Common myeloid progenitor, CD34-positive (primary cell): ENCODE data around the gene LCMT2.
A peak's percentile ranks its signal among the peaks of the same experiment; 100 is the strongest.

Source experiments
- CTCF ChIA-PET: fragments of 350-600 bp; sonication (Branson Sonifier 250); formaldehyde crosslinking; loops from one replicate; lab custom pipeline; 2021; ENCODE audit warnings: antibody characterized with exemption; lab: Charles Lee
- POLR2A ChIA-PET: fragments of 350-600 bp; sonication (Branson Sonifier 250); formaldehyde crosslinking; loops from one replicate; lab custom pipeline; 2021; ENCODE audit warnings: antibody characterized with exemption; lab: Charles Lee
- DNase-seq, 3 donors: peaks; one replicate each; pipeline versions ENCODE4 v3.0.0 to v3.0.0-alpha.2; 2013
- H3K27ac ChIP-seq, 2 experiments: 1 replicate in 1 of 2; 2 replicates in 1 of 2; pipeline ENCODE4 v1.7.0; 2013; ENCODE audit warnings: inconsistent platforms in 2 of 2, low read length in 2 of 2, mild to moderate bottlenecking in 2 of 2, low read depth in 1 of 2, moderate library complexity in 1 of 2; ENCODE audit not compliant: severe bottlenecking in 2 of 2, insufficient read depth in 1 of 2, poor library complexity in 1 of 2
- H3K27me3 ChIP-seq, 5 experiments: replicated peaks in 2 of 5; 1 replicate in 3 of 5; 2 replicates in 2 of 5; pipeline versions ENCODE4 v1.6.1 to v1.7.0; 2013; ENCODE audit warnings: low read length in 4 of 5, mild to moderate bottlenecking in 2 of 5, moderate library complexity in 2 of 5, inconsistent platforms in 1 of 5; ENCODE audit not compliant: insufficient read depth in 5 of 5, control insufficient read depth in 4 of 5
- H3K36me3 ChIP-seq, 4 experiments: 1 replicate in 2 of 4; 2 replicates in 2 of 4; pipeline versions ENCODE4 v1.6.1 to v1.7.0; 2013; ENCODE audit warnings: low read length in 3 of 4, control low read depth in 1 of 4, mild to moderate bottlenecking in 1 of 4; ENCODE audit not compliant: control insufficient read depth in 4 of 4, insufficient read depth in 4 of 4
- H3K4me1 ChIP-seq, 4 experiments: 1 replicate in 3 of 4; 2 replicates in 1 of 4; pipeline versions ENCODE4 v1.6.1 to v1.7.1; 2013; ENCODE audit warnings: low read length in 3 of 4, mild to moderate bottlenecking in 3 of 4, control low read depth in 1 of 4, inconsistent platforms in 1 of 4, moderate library complexity in 1 of 4; ENCODE audit not compliant: control insufficient read depth in 4 of 4, insufficient read depth in 4 of 4; ENCODE audit errors: control extremely low read depth in 1 of 4
- H3K4me3 ChIP-seq, 7 experiments: 1 replicate in 4 of 7; 2 replicates in 3 of 7; pipeline versions ENCODE4 v1.5.1 to v1.7.0; 2013; ENCODE audit warnings: mild to moderate bottlenecking in 7 of 7, low read length in 6 of 7, moderate library complexity in 6 of 7, inconsistent platforms in 2 of 7, low read depth in 2 of 7, control low read depth in 1 of 7; ENCODE audit not compliant: insufficient read depth in 4 of 7, control insufficient read depth in 1 of 7; ENCODE audit errors: extremely low read depth in 1 of 7
- H3K9me3 ChIP-seq, 5 experiments: 1 replicate in 4 of 5; 2 replicates in 1 of 5; pipeline versions ENCODE4 v1.6.1 to v1.7.1; 2013; ENCODE audit warnings: low read length in 4 of 5, mild to moderate bottlenecking in 2 of 5, inconsistent platforms in 1 of 5, low read depth in 1 of 5, moderate library complexity in 1 of 5; ENCODE audit not compliant: control insufficient read depth in 4 of 5, insufficient read depth in 2 of 5; ENCODE audit errors: control extremely low read depth in 1 of 5
- WGBS: methylation state at CpG from one replicate; pipeline ENCODE4 v1.1.5; 2013; ENCODE audit not compliant: insufficient coverage; 5-methylcytosine and 5-hydroxymethylcytosine counted together

The LCMT2 gene

DNA sequence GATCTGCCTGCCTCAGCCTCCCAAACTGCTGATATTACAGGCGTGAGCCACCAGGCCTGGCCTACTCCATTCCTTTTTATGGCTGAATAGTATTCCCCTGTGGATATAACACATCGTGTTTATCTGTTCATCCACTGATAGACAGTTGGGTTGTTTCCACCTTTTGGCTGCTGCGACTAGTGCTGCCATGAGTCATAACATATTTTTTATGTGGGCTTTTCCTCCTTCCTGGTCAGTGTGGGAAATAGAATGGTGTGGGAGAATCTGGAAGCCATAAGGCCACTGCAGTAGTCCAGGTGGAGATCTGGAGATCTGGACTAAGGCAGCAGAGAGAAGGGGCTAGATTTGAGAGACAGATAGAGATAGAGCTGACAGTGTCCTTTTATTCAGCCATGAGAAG is 16.2 kb downstream of the LCMT2 start:
- no peaks in the 10 kb centered on the region for H3K36me3 ChIP-seq
- no peak for DNase-seq
- no peak overlapping the region for H3K27ac ChIP-seq
- H3K4me3 ChIP-seq = no peak overlapping the region
- H3K27me3 ChIP-seq = peaks cover 0 to 9% (median 0%) of the 10 kb centered on the region in 5 experiments
- no peaks in the 10 kb centered on the region for H3K9me3 ChIP-seq
- POLR2A ChIA-PET = interaction anchor here (0.5 kb wide), 1 partner anchor 444 kb away, joined by 4 read pairs; no protein-coding TSS in a partner anchor
- 94% methylated on average over 2 of the region's 3 CpGs for WGBS
- no peaks in the 10 kb centered on the region for H3K4me1 ChIP-seq
- CTCF ChIA-PET = no interaction called here

DNA sequence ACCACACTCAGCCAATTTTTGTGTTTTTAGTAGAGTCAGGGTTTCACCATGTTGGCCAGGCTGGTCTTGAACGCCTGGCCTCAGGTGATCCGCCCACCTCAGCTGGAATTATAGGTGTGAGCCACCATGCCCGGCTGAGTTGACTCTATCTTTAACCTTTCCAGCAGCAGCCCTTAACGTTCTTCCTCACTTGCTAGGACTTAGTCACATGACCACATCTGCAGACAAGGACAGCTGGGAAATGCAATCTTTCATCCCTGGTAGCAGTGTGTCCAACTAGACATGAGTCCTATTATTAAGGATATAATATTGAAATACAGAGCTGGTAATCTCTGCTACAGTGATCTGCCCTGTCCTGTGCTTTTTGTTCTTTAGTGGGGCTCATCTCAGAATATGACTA is 18.0 kb downstream of the LCMT2 start:
- ChIA-PET POLR2A (no interaction called here), CTCF (interaction anchor here (0.5 to 0.7 kb wide), 3 partner anchors 14 to 54 kb away, joined by 3 read pairs; no protein-coding TSS in a partner anchor)

DNA sequence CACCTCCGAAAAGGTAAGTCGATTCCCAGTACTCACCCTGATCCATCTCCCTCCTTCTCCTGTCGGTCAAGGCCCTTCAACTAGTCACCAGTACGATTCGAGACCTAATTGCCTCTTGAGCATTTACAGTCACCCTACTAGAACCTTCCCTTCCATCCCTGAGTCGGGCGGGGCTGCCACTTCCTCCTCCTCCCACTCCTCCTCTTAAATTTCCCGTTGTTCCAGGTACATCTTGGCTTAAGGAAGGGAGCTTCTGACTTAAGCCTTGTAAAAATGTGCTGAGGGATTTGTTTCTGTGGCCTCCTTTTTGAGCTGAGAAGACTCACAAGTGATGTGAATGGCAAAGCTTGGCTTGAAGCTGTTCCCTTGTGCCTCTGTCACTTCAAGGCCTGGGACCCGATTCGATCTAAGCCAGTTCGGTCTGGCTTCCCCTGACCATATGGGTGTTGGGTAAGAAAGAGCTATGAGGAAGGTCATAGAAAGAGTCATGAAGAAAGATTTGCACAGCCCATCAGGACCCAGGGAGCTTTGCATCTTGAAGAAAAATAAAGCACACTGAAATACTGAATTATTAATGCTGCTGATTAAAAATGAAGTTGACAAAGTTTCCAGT is 28.1 kb downstream of the LCMT2 start, which contains the start of gene TGM7:
Gene TGM7, minus strand, starts transcription at position 51 of the 613 bp plus-strand sequence.
- WGBS = 97% methylated on average over 8 of the region's 11 CpGs
- no peaks in the 10 kb centered on the region for H3K4me1 ChIP-seq
- DNase-seq = no peak
- peaks cover 0 to 6% (median 0%) of the 10 kb centered on the region in 5 experiments for H3K27me3 ChIP-seq
- no peak within 1 kb of the TSS for H3K4me3 ChIP-seq
- POLR2A ChIA-PET = no interaction called here
- H3K36me3 ChIP-seq = no peaks in the 10 kb centered on the region
- CTCF ChIA-PET = interaction anchor here (2.3 to 2.8 kb wide), 2 partner anchors 9 to 17 kb away, joined by 6 to 7 read pairs; no protein-coding TSS in a partner anchor
- no peaks in the 10 kb centered on the region for H3K9me3 ChIP-seq
- H3K27ac ChIP-seq = no peak within 1 kb of the TSS

More for the DNA sequence above, 18.0 kb downstream of the LCMT2 start:
- 71% methylated on average over 4 of the region's 4 CpGs for WGBS
- Histone ChIP-seq H3K4me3 (no peak overlapping the region), H3K9me3 (no peaks in the 10 kb centered on the region), H3K36me3 (no peaks in the 10 kb centered on the region), H3K27ac (no peak overlapping the region), H3K4me1 (no peaks in the 10 kb centered on the region), H3K27me3 (peaks cover 0 to 13% (median 0%) of the 10 kb centered on the region in 5 experiments)
- DNase-seq = no peak

DNA sequence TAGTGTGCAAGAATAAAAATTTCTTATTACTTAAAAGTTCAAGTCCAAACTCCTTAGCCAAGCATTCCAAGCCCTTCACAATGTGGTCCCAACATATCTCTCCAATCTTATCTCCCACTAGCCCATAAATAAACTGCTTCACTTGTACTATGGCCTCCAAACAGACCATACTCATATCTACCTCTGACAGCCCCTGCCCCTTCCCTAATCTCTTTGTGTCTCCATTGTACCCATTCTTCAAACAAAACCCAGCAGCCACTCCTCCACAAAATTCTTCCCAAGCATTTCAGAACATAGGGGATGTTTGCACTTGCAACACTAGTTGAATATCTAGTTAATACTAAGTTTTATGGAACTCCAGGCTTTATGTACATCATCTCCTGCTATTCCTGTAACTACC is 30.5 kb downstream of the LCMT2 start:
- DNase-seq = no peak
- POLR2A ChIA-PET = no interaction called here
- Histone ChIP-seq H3K27ac (no peak overlapping the region), H3K9me3 (no peaks in the 10 kb centered on the region), H3K27me3 (peaks cover 0 to 2% (median 0%) of the 10 kb centered on the region in 5 experiments), H3K4me1 (no peaks in the 10 kb centered on the region), H3K36me3 (no peaks in the 10 kb centered on the region), H3K4me3 (no peak overlapping the region)
- CTCF ChIA-PET = no interaction called here

DNA sequence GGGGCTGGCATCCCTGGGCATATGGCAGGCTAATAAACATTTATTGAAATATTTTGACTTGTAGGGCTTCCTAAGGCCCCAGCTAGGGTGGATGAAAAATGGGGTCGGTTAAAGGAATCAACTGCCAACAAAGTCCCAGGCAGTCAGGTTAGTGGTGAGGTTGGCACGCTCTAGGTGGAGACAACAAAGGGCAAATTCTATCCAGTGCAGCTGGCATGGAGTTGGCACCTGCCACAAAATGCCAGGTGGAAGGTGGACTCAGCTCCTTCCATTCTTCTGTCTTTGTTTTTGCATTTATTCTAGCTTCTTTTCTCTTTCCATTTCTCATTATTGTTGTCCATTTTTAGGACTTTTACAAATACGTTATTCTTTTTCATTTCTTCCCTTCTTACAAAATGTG is 31.0 kb downstream of the LCMT2 start:
- Histone ChIP-seq H3K36me3 (no peaks in the 10 kb centered on the region), H3K27me3 (peaks cover 0 to 5% (median under 1%) of the 10 kb centered on the region in 5 experiments), H3K9me3 (no peaks in the 10 kb centered on the region), H3K4me1 (no peaks in the 10 kb centered on the region), H3K4me3 (no peak overlapping the region), H3K27ac (no peak overlapping the region)
- ChIA-PET POLR2A (no interaction called here), CTCF (no interaction called here)
- DNase-seq = no peak
- WGBS = 100% methylated on average over 2 of the region's 3 CpGs

DNA sequence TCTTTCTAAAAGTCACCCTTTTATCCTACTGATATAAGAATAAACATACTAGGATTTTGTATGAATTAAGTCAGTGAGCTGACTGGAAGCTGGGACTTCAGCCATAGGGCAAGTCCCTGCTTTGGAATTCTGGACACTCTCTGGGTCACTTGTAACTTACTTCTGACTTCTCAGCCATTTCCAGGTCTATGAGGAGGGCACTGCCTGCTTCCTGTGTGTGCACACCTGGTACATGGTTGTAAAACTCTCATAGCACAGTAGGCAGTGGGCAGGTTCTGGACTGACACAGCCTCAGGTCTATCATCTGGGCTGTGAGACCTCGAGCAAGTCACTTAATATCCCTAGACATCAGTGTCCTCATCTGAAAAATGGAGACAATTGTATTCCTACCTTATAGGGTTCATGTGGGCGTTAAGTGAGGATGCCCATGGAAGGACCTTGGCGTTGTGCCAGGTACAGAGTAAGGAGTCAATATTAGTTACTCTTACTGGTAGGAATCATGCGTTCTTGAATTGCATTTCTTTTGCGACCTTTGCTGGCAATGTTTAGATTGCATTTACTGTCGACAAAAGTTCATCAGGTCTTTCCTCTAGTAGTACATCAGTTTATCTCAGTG is 36.2 kb downstream of the LCMT2 start:
- no peak overlapping the region for H3K4me3 ChIP-seq
- 97% methylated on average over 5 of the region's 6 CpGs for WGBS
- H3K27me3 ChIP-seq = peaks cover 0 to 12% (median 3%) of the 10 kb centered on the region in 5 experiments
- DNase-seq = no peak
- no peak overlapping the region for H3K27ac ChIP-seq
- ChIA-PET POLR2A (no interaction called here), CTCF (interaction anchor here (1.1 to 1.7 kb wide), 3 partner anchors 9 to 53 kb away, joined by 3 to 6 read pairs (median 3); partner anchors contain the start of gene TGM7)
- H3K4me1 ChIP-seq = peaks cover 0 to 5% (median 1%) of the 10 kb centered on the region in 4 experiments
- H3K36me3 ChIP-seq = no peaks in the 10 kb centered on the region
- H3K9me3 ChIP-seq = no peaks in the 10 kb centered on the region

DNA sequence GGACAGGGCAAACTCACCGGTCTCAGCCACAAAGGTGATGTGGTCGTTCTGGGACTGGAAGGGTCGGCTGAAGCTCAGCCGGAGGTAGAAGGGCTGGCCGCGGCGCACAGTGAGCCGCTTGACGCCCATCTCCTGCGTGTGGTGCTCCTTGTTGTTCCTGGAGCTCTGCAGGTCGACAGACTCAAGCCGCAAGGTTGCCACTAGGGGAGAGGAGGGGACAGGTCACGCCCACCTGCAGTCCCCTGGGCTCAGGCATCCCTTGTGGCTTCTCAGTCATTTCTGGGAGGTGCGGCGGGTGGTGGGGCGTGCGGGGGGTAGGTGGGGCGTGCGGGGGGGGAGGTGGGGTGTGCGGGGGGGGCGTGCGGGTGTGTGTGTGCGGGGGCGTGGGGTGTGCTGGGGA is 36.9 kb downstream of the LCMT2 start:
- WGBS = 15% methylated on average over 12 of the region's 24 CpGs
- Histone ChIP-seq H3K4me1 (peaks cover 0 to 5% (median 1%) of the 10 kb centered on the region in 4 experiments), H3K27me3 (peaks cover 0 to 12% (median 3%) of the 10 kb centered on the region in 5 experiments), H3K36me3 (no peaks in the 10 kb centered on the region), H3K4me3 (no peak overlapping the region), H3K9me3 (no peaks in the 10 kb centered on the region), H3K27ac (no peak overlapping the region)
- CTCF ChIA-PET = interaction anchor here (0.9 to 1.7 kb wide), 4 partner anchors 8 to 64 kb away, joined by 3 to 6 read pairs (median 3); partner anchors contain the start of gene TGM7
- peak; percentile 43 to 81 (median 76) for DNase-seq
- POLR2A ChIA-PET = no interaction called here
